Gastrocnemius medialis (tissue), 4 donors: ENCODE results near the gene RAP1B. TPM values are rescaled to one million over a fixed set of nuclear protein-coding genes. Genes with fewer than 3 reads are reported as not detected.

Experiments used
- ATAC-seq, 2 donors: fragments of 150-250 bp; one replicate each; pipeline ENCODE4 v1.9.1; 2016
- DNase-seq, 2 donors: peaks; one replicate each; pipeline ENCODE4 v3.0.0-alpha.2; 2019
- H3K27ac ChIP-seq, 4 donors: fragments of 200-600 bp; sonication (generic); 1 replicate in 1 of 4; 2 replicates in 3 of 4; pipeline ENCODE4 v1.5.1; 2016 to 2018; ENCODE audit warnings: mild to moderate bottlenecking in 2 of 4, moderate library complexity in 1 of 4
- H3K27me3 ChIP-seq, 3 donors: fragments of 200-600 bp; sonication (generic) in 2 of 3; 1 replicate in 1 of 3; 2 replicates in 2 of 3; pipeline versions ENCODE4 v1.5.1 to v1.6.0; 2016 to 2019; ENCODE audit warnings: mild to moderate bottlenecking in 1 of 3, moderate library complexity in 1 of 3
- H3K36me3 ChIP-seq, 2 donors: fragments of 200-600 bp; sonication (generic) in 1 of 2; one replicate each; pipeline ENCODE4 v1.5.1; 2017 to 2018
- H3K4me1 ChIP-seq, 2 donors: fragments of 200-600 bp; sonication (generic) in 1 of 2; one replicate each; pipeline ENCODE4 v1.5.1; 2016 to 2017; ENCODE audit warnings: mild to moderate bottlenecking in 2 of 2
- H3K4me3 ChIP-seq, 4 donors: fragments of 200-600 bp; sonication (generic) in 3 of 4; 1 replicate in 1 of 4; 2 replicates in 3 of 4; pipeline ENCODE4 v1.5.1; 2016 to 2019; ENCODE audit warnings: mild to moderate bottlenecking in 2 of 4
- H3K9me3 ChIP-seq, 3 donors: fragments of 200-600 bp; sonication (generic) in 2 of 3; 1 replicate in 1 of 3; 2 replicates in 2 of 3; pipeline ENCODE4 v1.5.1; 2016 to 2019
- CTCF ChIP-seq, 5 experiments: fragments of 450-650 bp in 3 of 5; fragments of 200-600 bp in 2 of 5; sonication (generic) in 2 of 5; IDR thresholded peaks in 4 of 5; conservative IDR thresholded peaks in 1 of 5; 1 replicate in 4 of 5; 2 replicates in 1 of 5; pipeline ENCODE4 v1.5.1; 2016 to 2019; ENCODE audit warnings: antibody characterized with exemption in 5 of 5, mild to moderate bottlenecking in 3 of 5, moderate library complexity in 3 of 5
- POLR2A ChIP-seq, 2 donors: fragments of 450-650 bp; IDR thresholded peaks; one replicate each; pipeline ENCODE4 v1.6.1; 2017; ENCODE audit warnings: antibody characterized with exemption in 2 of 2, mild to moderate bottlenecking in 2 of 2, moderate library complexity in 2 of 2
- in situ Hi-C, 4 donors: fragments of 200-750 bp; cut with MboI; loops; one replicate each; pipeline versions ENCODE4 v1.15.0 to v1.8.0; 2017; ENCODE audit warnings: low sequenced_read_pairs in 4 of 4
- intact Hi-C: fragments of 100-400 bp; cut with DNase I; formaldehyde crosslinking; loops from one replicate; pipeline ENCODE4 v1.15.1; 2023; ENCODE audit warnings: low total_unique reads
- total RNA-seq, 4 donors: library from RNA; depleted of rRNA; stranded (reverse); fragments of >200 nt; gene quantifications; one replicate each; pipeline versions ENCODE4 v1.1.0 to v1.2.3, GENCODE V29; 2016

Gene RAP1B
- total RNA-seq, 4 donors from 2014 or later = 58.4 to 93.8 (median 71.9) TPM

DNA sequence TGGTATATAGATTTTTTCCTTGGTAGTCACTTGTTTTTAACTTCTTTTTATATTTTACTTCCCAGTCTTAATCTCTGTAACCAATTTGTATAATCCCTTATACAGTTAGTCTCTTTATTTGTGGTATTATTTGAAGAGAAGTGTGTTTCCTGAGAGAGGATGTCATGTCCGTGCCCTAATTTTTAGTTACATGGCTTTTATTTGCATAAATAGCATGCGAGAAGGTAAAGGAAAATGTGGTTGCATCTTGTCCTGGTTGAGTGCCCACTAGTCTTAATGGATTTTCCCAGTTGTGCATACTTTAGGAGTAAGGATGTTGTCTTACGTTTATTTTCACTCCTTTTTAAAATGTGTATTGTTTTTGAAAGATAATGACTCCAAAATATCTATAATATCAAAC, 27.5 kb downstream of the RAP1B start:
- no peak for TF ChIP-seq POLR2A (IDR thresholded peaks at IDR 0.05)
- TF ChIP-seq CTCF (IDR thresholded peaks at IDR 0.05 in 4 of 5, conservative IDR thresholded peaks at IDR 0.05 in 1 of 5) = no peak
- Histone ChIP-seq H3K4me1 (peaks cover 46 to 60% of the 10 kb centered on the region in 2 donors), H3K27ac (no peak overlapping the region), H3K4me3 (no peak overlapping the region), H3K27me3 (no peaks in the 10 kb centered on the region), H3K36me3 (no peaks in the 10 kb centered on the region), H3K9me3 (no peaks in the 10 kb centered on the region)
- ATAC-seq (no peak), DNase-seq (no peak)
- in situ Hi-C loops (no loop called here), intact Hi-C loops (no loop called here)

DNA sequence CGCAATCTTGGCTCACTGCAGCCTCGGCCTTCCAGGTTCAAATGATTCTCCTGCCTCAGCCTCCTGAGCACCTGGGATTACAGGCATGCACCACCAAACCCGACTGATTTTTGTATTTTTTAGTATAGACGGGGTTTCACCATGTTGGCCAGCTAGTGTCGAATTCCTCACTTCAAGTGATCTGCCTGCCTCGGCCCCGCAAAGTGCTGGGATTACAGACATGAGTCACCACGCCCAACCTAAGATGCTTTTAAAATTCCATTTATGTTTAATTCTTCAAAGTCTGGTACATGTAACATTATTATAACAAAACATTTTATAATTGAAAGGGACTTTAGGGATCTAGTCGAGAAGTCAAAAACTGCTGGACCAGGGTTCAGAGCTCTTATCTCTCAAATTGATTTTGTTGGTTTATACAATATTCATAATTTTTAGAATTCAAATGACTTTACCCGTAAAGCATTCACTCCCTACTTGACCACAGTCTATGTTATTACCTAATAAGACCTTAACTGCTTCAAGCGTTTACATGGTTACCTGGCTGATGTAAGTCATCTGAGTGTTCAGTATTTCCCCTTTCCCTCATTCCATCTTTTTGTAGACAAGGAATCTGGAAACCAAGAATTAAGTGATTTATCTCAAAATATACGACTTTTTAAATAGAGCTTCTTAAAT, 28.2 kb downstream of the RAP1B start:
- H3K9me3 ChIP-seq = no peaks in the 10 kb centered on the region
- no peaks in the 10 kb centered on the region for H3K27me3 ChIP-seq
- peaks cover 41 to 53% of the 10 kb centered on the region in 2 donors for H3K4me1 ChIP-seq
- in situ Hi-C loops (no loop called here), intact Hi-C loops (no loop called here)
- TF ChIP-seq CTCF (IDR thresholded peaks at IDR 0.05 in 4 of 5, conservative IDR thresholded peaks at IDR 0.05 in 1 of 5) = no peak
- no peak for TF ChIP-seq POLR2A (IDR thresholded peaks at IDR 0.05)
- H3K4me3 ChIP-seq = no peak overlapping the region
- DNase-seq = no peak
- H3K36me3 ChIP-seq = no peaks in the 10 kb centered on the region
- no peak for ATAC-seq
- H3K27ac ChIP-seq = no peak overlapping the region

DNA sequence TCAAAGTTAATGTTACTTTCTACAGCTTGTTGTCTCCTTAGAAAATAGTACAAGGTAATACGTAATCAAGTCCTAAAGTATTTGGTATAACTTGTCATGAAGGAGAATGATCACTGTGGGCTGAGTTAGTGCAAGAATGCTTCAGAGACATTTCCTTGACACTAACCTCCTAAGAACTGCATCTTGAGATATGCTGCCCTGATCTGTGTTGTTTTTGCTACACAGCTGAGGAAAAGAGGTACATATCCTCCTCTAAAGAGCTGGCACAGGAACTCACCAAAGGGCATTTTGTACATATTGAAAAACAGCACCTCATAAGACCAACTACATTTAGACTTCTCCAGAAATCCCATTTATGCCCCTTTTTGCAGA, 28.7 kb downstream of the RAP1B start:
- intact Hi-C loops (no loop called here), in situ Hi-C loops (no loop called here)
- TF ChIP-seq POLR2A (IDR thresholded peaks at IDR 0.05) (no peak), CTCF (IDR thresholded peaks at IDR 0.05 in 4 of 5, conservative IDR thresholded peaks at IDR 0.05 in 1 of 5) (no peak)
- no peaks in the 10 kb centered on the region for H3K36me3 ChIP-seq
- H3K4me3 ChIP-seq = no peak overlapping the region
- no peaks in the 10 kb centered on the region for H3K9me3 ChIP-seq
- H3K27me3 ChIP-seq = no peaks in the 10 kb centered on the region
- DNase-seq = no peak
- peaks cover 36 to 48% of the 10 kb centered on the region in 2 donors for H3K4me1 ChIP-seq
- ATAC-seq = no peak
- no peak overlapping the region for H3K27ac ChIP-seq

DNA sequence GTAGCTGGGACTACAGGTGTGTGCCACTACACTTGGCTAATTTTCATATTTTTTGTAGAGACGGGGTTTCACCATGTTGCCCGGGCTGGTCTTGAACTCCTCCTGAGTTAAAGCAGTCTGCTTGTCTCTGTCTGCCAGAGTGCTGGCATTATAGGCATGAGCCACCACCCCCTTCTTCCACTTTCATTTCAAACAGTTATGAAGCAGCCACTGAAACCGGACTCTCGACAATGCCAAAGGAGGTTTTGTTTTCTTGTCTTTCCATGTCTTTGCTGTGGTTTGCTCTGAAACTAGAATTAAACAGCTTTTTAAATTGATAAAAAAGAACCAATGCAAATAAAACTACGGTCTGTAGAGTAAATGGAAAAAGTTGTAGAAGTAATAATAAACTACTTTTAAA, 30.4 kb downstream of the RAP1B start:
- ATAC-seq (no peak), DNase-seq (no peak)
- intact Hi-C loops = no loop called here
- Histone ChIP-seq H3K4me3 (no peak overlapping the region), H3K36me3 (no peaks in the 10 kb centered on the region), H3K4me1 (peaks cover 25 to 34% of the 10 kb centered on the region in 2 donors), H3K9me3 (no peaks in the 10 kb centered on the region), H3K27ac (no peak overlapping the region), H3K27me3 (no peaks in the 10 kb centered on the region)
- in situ Hi-C loops = no loop called here
- no peak for TF ChIP-seq CTCF (IDR thresholded peaks at IDR 0.05 in 4 of 5, conservative IDR thresholded peaks at IDR 0.05 in 1 of 5)
- no peak for TF ChIP-seq POLR2A (IDR thresholded peaks at IDR 0.05)

- in situ Hi-C loops = no loop called here
- intact Hi-C loops = no loop called here
- no peak for ATAC-seq
- Histone ChIP-seq H3K27ac (no peak overlapping the region), H3K4me3 (no peak overlapping the region), H3K36me3 (peaks cover 0 to 21% of the 10 kb centered on the region in 2 donors), H3K4me1 (peaks cover 0 to 8% of the 10 kb centered on the region in 2 donors), H3K9me3 (no peaks in the 10 kb centered on the region), H3K27me3 (no peaks in the 10 kb centered on the region)
- TF ChIP-seq CTCF (IDR thresholded peaks at IDR 0.05 in 4 of 5, conservative IDR thresholded peaks at IDR 0.05 in 1 of 5) (no peak), POLR2A (IDR thresholded peaks at IDR 0.05) (no peak)
- no peak for DNase-seq
Observed at GRCh38 chr12:68646484-68646883, 35.8 kb downstream of the RAP1B start.
